ENCODE measurements around the gene MLPH. TPM values are rescaled to one million over a fixed set of nuclear protein-coding genes. Genes with fewer than 3 reads are reported as not detected.

The MLPH gene
- total and polyA plus RNA-seq, 2 of the 13 experiments (the other 11 are each of a cell fraction or from before 2014, with no cell fraction given) = 0.12 TPM; not detected in 1

GRCh38 chr2:237601453-237602116 lies 114.5 kb downstream of the MLPH start (continued):
- TF ChIP-seq ZNF713 (CRISPR knock-in tag; IDR thresholded peaks at IDR 0.05) (no peak), ZNF251 (CRISPR knock-in tag; IDR thresholded peaks at IDR 0.05) (no peak), SRSF1 (optimal IDR thresholded peaks at IDR 0.05; ENCODE audit: low read depth, low read length) (no peak), ZNF562 (CRISPR knock-in tag; IDR thresholded peaks at IDR 0.05; ENCODE audit: borderline replicate concordance) (no peak), RBFOX2 (IDR thresholded peaks at IDR 0.05; ENCODE audit: low read depth, low read length) (no peak), RXRB (CRISPR knock-in tag; IDR thresholded peaks at IDR 0.05; ENCODE audit: borderline replicate concordance) (peak; percentile 79; the same call in 1 of the 2 replicates), SMAD9 (CRISPR knock-in tag; IDR thresholded peaks at IDR 0.05) (no peak), SKIL (CRISPR knock-in tag; IDR thresholded peaks at IDR 0.05; ENCODE audit: borderline replicate concordance) (peak; percentile 9; the same call in 1 of the 2 replicates), TBL1XR1 (IDR thresholded peaks at IDR 0.05; ENCODE audit: borderline replicate concordance, low read length, partially characterized antibody) (no peak), ZNF432 (CRISPR knock-in tag; IDR thresholded peaks at IDR 0.05; ENCODE audit: borderline replicate concordance) (no peak), FOXJ3 (CRISPR knock-in tag; IDR thresholded peaks at IDR 0.05; ENCODE audit: borderline replicate concordance) (peak; percentile 47; the same call in 1 of the 2 replicates), ATF3 (CRISPR knock-in tag; IDR thresholded peaks at IDR 0.05) (no peak), ZNF674 (CRISPR knock-in tag; IDR thresholded peaks at IDR 0.05; ENCODE audit: low read depth) (no peak), TGIF2 (CRISPR knock-in tag; IDR thresholded peaks at IDR 0.05) (no peak), SPEN (CRISPR knock-in tag; IDR thresholded peaks at IDR 0.05; ENCODE audit: low read depth) (no peak), THAP9 (CRISPR knock-in tag; IDR thresholded peaks at IDR 0.05; ENCODE audit: borderline replicate concordance) (peak; percentile 49; the same call in 1 of the 2 replicates), PRDM10 (CRISPR knock-in tag; IDR thresholded peaks at IDR 0.05; ENCODE audit: low read depth) (peak; percentile 88), BCL6 (CRISPR knock-in tag; IDR thresholded peaks at IDR 0.05) (peak; percentile 56), ZNF644 (CRISPR knock-in tag; IDR thresholded peaks at IDR 0.05; ENCODE audit: low read depth) (0 out of 2 replicates have a peak, but pooled peaks have one; percentile 63), FOXM1 (CRISPR knock-in tag; IDR thresholded peaks at IDR 0.05) (no peak), ZNF446 (CRISPR knock-in tag; IDR thresholded peaks at IDR 0.05) (0 out of 2 replicates have a peak, but pooled peaks have one; percentile 40), MIXL1 (CRISPR knock-in tag; IDR thresholded peaks at IDR 0.05) (peak; percentile 71; the same call in 1 of the 2 replicates)
